ENCODE results near the gene ZDHHC11B.

GRCh38 chr5:819078-819477 lies 34.5 kb upstream of the ZDHHC11B start:
- TF ChIP-seq POLR2A (IDR thresholded peaks at IDR 0.05) (no peak), CTCF (IDR thresholded peaks at IDR 0.05) (no peak), POLR2AphosphoS5 (IDR thresholded peaks at IDR 0.05) (no peak)
